GM12878 (cell line): ENCODE data around the gene IFITM1. TPM values are rescaled to one million over a fixed set of nuclear protein-coding genes. Genes with fewer than 3 reads are reported as not detected.

Experiments used
- ATAC-seq: fragments of 200-7000 bp; cut with Tn5 transposase; 3 replicates; pipeline ENCODE4 v1.9.1; 2020; ENCODE audit warnings: mild to moderate bottlenecking, moderate library complexity
- BruUV-seq: library from RNA; stranded (reverse); fragments of 400-500 nt; replicated peaks from 2 replicates; lab custom pipeline; 2021; lab: Mats Ljungman, UMichigan
- CTCF ChIA-PET: fragments of 300-600 bp; sonication (Branson Sonifier 250); formaldehyde crosslinking; extraction: SDS; loops from one replicate; lab custom pipeline; 2021; ENCODE audit warnings: inconsistent platforms; lab: Yijun Ruan, JAX
- POLR2A ChIA-PET: fragments of 350-600 bp; formaldehyde crosslinking; extraction: SDS; loops from one replicate; lab custom pipeline; 2021; ENCODE audit warnings: inconsistent platforms; lab: Charles Lee
- RAD21 ChIA-PET: fragments of 300-600 bp; sonication (Branson Sonifier 250); formaldehyde crosslinking; loops from one replicate; lab custom pipeline; 2023; ENCODE audit warnings: antibody characterized with exemption; ENCODE audit not compliant: unreplicated experiment; lab: Charles Lee
- SMC1A ChIA-PET: fragments of 300-600 bp; sonication (Branson Sonifier 250); formaldehyde crosslinking; loops from one replicate; lab custom pipeline; 2023; ENCODE audit not compliant: unreplicated experiment, uncharacterized antibody; lab: Charles Lee
- DNase-seq: peaks from one replicate; pipeline ENCODE4 v3.0.0-alpha.2; 2011; ENCODE audit warnings: low read depth, low spot score
- FAIRE-seq: peaks from 3 replicates; lab custom pipeline; 2011; peaks lifted over from hg19 to GRCh38; lab: Jason Lieb, UNC
- H2AFZ ChIP-seq: 2 replicates; pipeline ENCODE4 v1.6.0; 2011; ENCODE audit warnings: low read depth, low read length, control low read depth; ENCODE audit not compliant: control insufficient read depth
- H3K27ac ChIP-seq: 2 replicates; pipeline ENCODE4 v1.5.1; 2011; ENCODE audit warnings: control low read depth; ENCODE audit not compliant: control insufficient read depth, insufficient read depth
- H3K27me3 ChIP-seq, 2 experiments: replicated peaks in 1 of 2; 2 replicates each; pipeline versions ENCODE4 v1.6.0 to v1.6.1; 2011; ENCODE audit warnings: low read length in 1 of 2; ENCODE audit not compliant: control insufficient read depth in 2 of 2, insufficient read depth in 2 of 2
- H3K36me3 ChIP-seq, 2 experiments: 2 replicates each; pipeline ENCODE4 v1.5.1; 2011; ENCODE audit warnings: low read length in 1 of 2; ENCODE audit not compliant: control insufficient read depth in 2 of 2, insufficient read depth in 2 of 2
- H3K4me1 ChIP-seq: 2 replicates; pipeline ENCODE4 v1.6.1; 2011; ENCODE audit warnings: mild to moderate bottlenecking, low read length, moderate library complexity, mixed read lengths; ENCODE audit not compliant: control insufficient read depth, insufficient read depth
- H3K4me2 ChIP-seq: 2 replicates; pipeline ENCODE4 v1.6.0; 2011; ENCODE audit warnings: control low read depth; ENCODE audit not compliant: control insufficient read depth, insufficient read depth
- H3K4me3 ChIP-seq: fragments of 200-600 bp; sonication (generic); 2 replicates; pipeline ENCODE4 v1.5.1; 2016
- H3K79me2 ChIP-seq: 2 replicates; pipeline ENCODE4 v1.6.0; 2011; ENCODE audit warnings: low read length; ENCODE audit not compliant: control insufficient read depth, insufficient read depth
- H3K9ac ChIP-seq: 2 replicates; pipeline ENCODE4 v1.8.0; 2011; ENCODE audit warnings: low read length, control low read depth, mixed read lengths; ENCODE audit not compliant: control insufficient read depth, insufficient read depth
- H3K9me3 ChIP-seq: replicated peaks from 3 replicates; pipeline ENCODE4 v1.5.1; 2011; ENCODE audit warnings: mild to moderate bottlenecking, low read length; ENCODE audit not compliant: control insufficient read depth, insufficient read depth
- H4K20me1 ChIP-seq: 2 replicates; pipeline ENCODE4 v1.6.0; 2011; ENCODE audit not compliant: control insufficient read depth, insufficient read depth
- ETV6 ChIP-seq, 2 experiments: fragments of 450-650 bp in 1 of 2; IDR thresholded peaks in 1 of 2; conservative IDR thresholded peaks in 1 of 2; 2 replicates each; pipeline ENCODE4 v1.6.1; 2014; ENCODE audit warnings: antibody characterized with exemption in 1 of 2, borderline replicate concordance in 1 of 2, low read depth in 1 of 2, mild to moderate bottlenecking in 1 of 2, moderate library complexity in 1 of 2
- KAT2A ChIP-seq: conservative IDR thresholded peaks from 2 replicates; pipeline ENCODE4 v1.6.1; 2011; ENCODE audit warnings: low read depth, low read length; ENCODE audit not compliant: control insufficient read depth
- POLR2AphosphoS2 ChIP-seq: IDR thresholded peaks from 2 replicates; pipeline ENCODE4 v1.6.1; 2011; ENCODE audit warnings: low read depth, mild to moderate bottlenecking, low read length, improper control_type of control experiment, moderate library complexity
- POU2F2 ChIP-seq: IDR thresholded peaks from 3 replicates; pipeline ENCODE4 v1.6.1; 2011; ENCODE audit warnings: low read depth, mild to moderate bottlenecking, low read length, borderline replicate concordance
- PRDM15 ChIP-seq: fragments of 450-650 bp; formaldehyde crosslinking; IDR thresholded peaks from 2 replicates; pipeline ENCODE4 v1.4.0; 2020; ENCODE audit warnings: mild to moderate bottlenecking, moderate library complexity
- RAD51 ChIP-seq: fragments of 450-650 bp; IDR thresholded peaks from 2 replicates; pipeline ENCODE4 v1.6.1; 2016; ENCODE audit warnings: moderate library complexity, mild to moderate bottlenecking, inconsistent platforms
- RBBP5 ChIP-seq: fragments of 200-600 bp; sonication (generic); conservative IDR thresholded peaks from 2 replicates; pipeline ENCODE4 v1.6.1; 2016
- SKIL ChIP-seq: fragments of 450-650 bp; IDR thresholded peaks from 2 replicates; pipeline ENCODE4 v1.6.1; 2017; ENCODE audit warnings: mild to moderate bottlenecking, low read depth, inconsistent platforms; ENCODE audit not compliant: poor library complexity, severe bottlenecking
- TCF12 ChIP-seq: IDR thresholded peaks from 2 replicates; pipeline ENCODE4 v1.6.1; 2011; ENCODE audit warnings: low read depth, mild to moderate bottlenecking, low read length
- TCF7 ChIP-seq: IDR thresholded peaks from 2 replicates; pipeline ENCODE4 v1.6.1; 2014; ENCODE audit warnings: antibody characterized with exemption, borderline replicate concordance
- ZSCAN29 ChIP-seq: fragments of 450-650 bp; IDR thresholded peaks from 2 replicates; pipeline ENCODE4 v1.6.1; 2017; ENCODE audit warnings: mild to moderate bottlenecking, moderate library complexity
- WGBS: methylation state at CpG from one replicate; pipeline ENCODE4 v1.1.6; 2016; ENCODE audit warnings: low lambda C conversion rate; ENCODE audit not compliant: insufficient replicate concordance, insufficient coverage; ENCODE audit errors: missing lambda C conversion rate; 5-methylcytosine and 5-hydroxymethylcytosine counted together
- in situ Hi-C: fragments of 300-500 bp; cut with MboI; formaldehyde crosslinking; loops from 9 replicates; pipeline ENCODE4 v1.14.3; 2018; ENCODE audit warnings: mixed read lengths
- intact Hi-C: fragments of 100-400 bp; cut with micrococcal nuclease; formaldehyde crosslinking; loops from one replicate; pipeline ENCODE4 v1.14.2; 2022; ENCODE audit not compliant: unreplicated experiment
- polyA plus RNA-seq, 11 experiments: library from polyadenylated mRNA; depleted of rRNA in 4 of 11; unstranded in 6 of 11; stranded (reverse) in 5 of 11; fragments of >200 nt; fragmentation: Nextera tagmentation in 4 of 11; fragmentation: Illumina TruSeq in 1 of 11; extraction: Ambion mirVana in 4 of 11; extraction: Trizol in 1 of 11; gene quantifications; 1 replicate in 1 of 11; 2 replicates in 10 of 11; pipeline versions ENCODE4 v1.2.1 to v1.2.3, GENCODE V29; 2011 to 2016; ENCODE audit warnings: inconsistent platforms in 2 of 11, missing spikeins in 2 of 11, low read depth in 1 of 11
- total RNA-seq, 4 experiments: library from RNA; depleted of rRNA in 3 of 4; stranded (reverse); fragments of >200 nt in 3 of 4; fragmentation: Illumina TruSeq in 1 of 4; extraction: Trizol in 1 of 4; gene quantifications; 2 replicates each; pipeline versions ENCODE4 v1.2.1 to v1.2.3, GENCODE V29; 2013 to 2021

The IFITM1 gene
- total and polyA plus RNA-seq, 10 of the 15 experiments (the other 5 are each of a cell fraction or from before 2014, with no cell fraction given) = 396 to 2,788 (median 607) TPM

GRCh38 chr11:360326-361280, 46.8 kb downstream of the IFITM1 start:
- RAD21 ChIA-PET = no interaction called here
- in situ Hi-C loops = loop anchor here (10.0 kb wide), 1 partner anchor 156 kb away; the partner anchor contains the start of genes BET1L and RIC8A

More at GRCh38 chr11:360326-361280, 46.8 kb downstream of the IFITM1 start:
- Histone ChIP-seq H2AFZ (no peak overlapping the region), H3K9ac (no peak overlapping the region), H3K4me2 (no peak overlapping the region), H3K36me3 (no peaks in the 10 kb centered on the region), H3K4me1 (peaks cover 2% of the 10 kb centered on the region), H3K79me2 (peaks cover 2% of the 10 kb centered on the region), H4K20me1 (no peaks in the 10 kb centered on the region), H3K9me3 (peaks cover 8% of the 10 kb centered on the region; the same call in 2 of the 3 replicates), H3K27ac (no peak overlapping the region), H3K27me3 (no peaks in the 10 kb centered on the region), H3K4me3 (no peak overlapping the region)
- TF ChIP-seq RBBP5 (no peak), ETV6 (conservative IDR thresholded peaks at IDR 0.05 in 1 of 2, IDR thresholded peaks at IDR 0.05 in 1 of 2; ENCODE audit: borderline replicate concordance in 1 of 2, low read depth in 1 of 2) (no peak), PRDM15 (CRISPR knock-in tag) (no peak), ZSCAN29 (no peak), POLR2AphosphoS2 (no peak), POU2F2 (no peak), RAD51 (no peak), KAT2A (no peak), SKIL (no peak), TCF12 (no peak), TCF7 (no peak)
- DNase-seq = no peak
- ChIA-PET CTCF (interaction anchor here (0.9 to 6.7 kb wide), 5 partner anchors 46 to 158 kb away, joined by 4 to 45 read pairs (median 5); no protein-coding TSS in a partner anchor), POLR2A (no interaction called here), SMC1A (interaction anchor here (0.6 kb wide), 1 partner anchor 110 kb away, joined by 3 read pairs; no protein-coding TSS in a partner anchor)
- no peak for ATAC-seq
- intact Hi-C loops = no loop called here
- BruUV-seq = no TSS peak
- FAIRE-seq = no peak
- WGBS = 65% methylated on average over 22 of the region's 22 CpGs
